ENCODE results near the gene ETV2. TPM values are rescaled to one million over a fixed set of nuclear protein-coding genes. Genes with fewer than 3 reads are reported as not detected.

ETV2 gene
- total RNA-seq, 2 donors from 2014 or later = 0.74 to 0.81 TPM

GRCh38 chr19:35692010-35692409 lies 50.5 kb downstream of the ETV2 start:
- no peak for DNase-seq (ENCODE audit: low spot score)
- intact Hi-C loops (cut with DNase I) = no loop called here

- DNase-seq (ENCODE audit: low spot score) = no peak
- intact Hi-C loops (cut with DNase I) = no loop called here
Observed at GRCh38 chr19:35693422-35693821, 51.9 kb downstream of the ETV2 start.

GRCh38 chr19:35693835-35694599 lies 52.5 kb downstream of the ETV2 start:
- intact Hi-C loops (cut with DNase I) = no loop called here
- peak; percentile 93 for DNase-seq (ENCODE audit: low spot score)

Other genes starting within 250 kb of the ETV2 start
- gene FFAR2, start 193.5 kb upstream of the ETV2 start, total RNA-seq = 1 to 10 TPM in 1 of 2 donors, under 1 TPM in 1; 0.95 to 1.8 TPM
- gene KRTDAP, start 151.3 kb upstream of the ETV2 start, total RNA-seq = not detected
- 1 to 10 TPM; 2.1 to 2.2 TPM for gene DMKN, start 128.1 kb upstream of the ETV2 start, total RNA-seq
- gene SBSN, start 113.4 kb upstream of the ETV2 start, total RNA-seq = not detected
- not detected for gene GAPDHS, start 108.3 kb upstream of the ETV2 start, total RNA-seq
- 10 to 100 TPM; 52.4 to 61.1 TPM for gene TMEM147, start 96.1 kb upstream of the ETV2 start, total RNA-seq
- not detected for gene ATP4A, start 78.1 kb upstream of the ETV2 start, total RNA-seq
- gene PMIS2, start 55.6 kb upstream of the ETV2 start, total RNA-seq = not detected
- gene HAUS5, start 29.0 kb upstream of the ETV2 start, total RNA-seq = 1 to 10 TPM; 7.9 to 8.3 TPM
- 10 to 100 TPM; 61.1 to 61.3 TPM for gene RBM42, start 12.7 kb upstream of the ETV2 start, total RNA-seq
- 100 to 1,000 TPM; 228 to 290 TPM for gene COX6B1, start 6.6 kb downstream of the ETV2 start, total RNA-seq
- gene UPK1A, start 24.8 kb downstream of the ETV2 start, total RNA-seq = under 1 TPM in 1 of 2 donors, not detected in 1; 0.19 TPM
- gene ZBTB32, start 62.8 kb downstream of the ETV2 start, total RNA-seq = not detected
- 10 to 100 TPM; 23.1 to 23.5 TPM for gene KMT2B, start 76.3 kb downstream of the ETV2 start, total RNA-seq
- 1 to 10 TPM; 4.3 to 9.3 TPM for gene IGFLR1, start 100.7 kb downstream of the ETV2 start, total RNA-seq
- gene U2AF1L4, start 103.7 kb downstream of the ETV2 start, total RNA-seq = 10 to 100 TPM; 13.8 to 18.7 TPM
- 10 to 100 TPM; 33.6 to 37.3 TPM for gene PSENEN, start 103.9 kb downstream of the ETV2 start, total RNA-seq
- 1 to 10 TPM; 8.3 to 9.4 TPM for gene LIN37, start 106.8 kb downstream of the ETV2 start, total RNA-seq
- gene HSPB6, start 115.3 kb downstream of the ETV2 start, total RNA-seq = 100 to 1,000 TPM; 290 to 412 TPM
- 10 to 100 TPM; 18.4 to 19.3 TPM for gene PROSER3, start 116.4 kb downstream of the ETV2 start, total RNA-seq
- gene ARHGAP33, start 133.8 kb downstream of the ETV2 start, total RNA-seq = 1 to 10 TPM; 6.2 to 9.6 TPM
- not detected for gene PRODH2, start 171.1 kb downstream of the ETV2 start, total RNA-seq
- not detected for gene NPHS1, start 210.8 kb downstream of the ETV2 start, total RNA-seq
- not detected for gene KIRREL2, start 215.2 kb downstream of the ETV2 start, total RNA-seq
- 1 to 10 TPM; 3.9 to 7.3 TPM for gene APLP1, start 226.8 kb downstream of the ETV2 start, total RNA-seq

Measured in posterior vena cava (tissue), 2 donors.